ENCODE results near the gene JPH3.

GRCh38 chr16:87685405-87685755 is 83.1 kb downstream of the JPH3 start:
- TF ChIP-seq ATF3 (CRISPR knock-in tag; conservative IDR thresholded peaks at IDR 0.05), result no peak
- TF ChIP-seq ZNF671 (CRISPR knock-in tag; IDR thresholded peaks at IDR 0.05), result no peak
- TF ChIP-seq MAX (CRISPR knock-in tag; IDR thresholded peaks at IDR 0.05), result no peak
- TF ChIP-seq STAT6 (CRISPR knock-in tag; conservative IDR thresholded peaks at IDR 0.05; ENCODE audit: low read depth), result no peak
- TF ChIP-seq CTCF (IDR thresholded peaks at IDR 0.05), result no peak
- no peak for TF ChIP-seq SMAD3 (CRISPR knock-in tag; IDR thresholded peaks at IDR 0.05; ENCODE audit: borderline replicate concordance)
- no peak for TF ChIP-seq ZNF219 (CRISPR knock-in tag; IDR thresholded peaks at IDR 0.05; ENCODE audit: borderline replicate concordance)
- TF ChIP-seq ZNF263 (CRISPR knock-in tag; IDR thresholded peaks at IDR 0.05; ENCODE audit: low read depth), result no peak
- no peak for TF ChIP-seq NR2C2 (CRISPR knock-in tag; IDR thresholded peaks at IDR 0.05)
- TF ChIP-seq TEAD4 (CRISPR knock-in tag; IDR thresholded peaks at IDR 0.05), result no peak
- TF ChIP-seq AFF4 (CRISPR knock-in tag; IDR thresholded peaks at IDR 0.05; ENCODE audit: borderline replicate concordance), result no peak
- no peak for TF ChIP-seq CREM (CRISPR knock-in tag; IDR thresholded peaks at IDR 0.05)
- no peak for TF ChIP-seq MXD4 (CRISPR knock-in tag; IDR thresholded peaks at IDR 0.05; ENCODE audit: borderline replicate concordance)
- TF ChIP-seq ARID4B (CRISPR knock-in tag; IDR thresholded peaks at IDR 0.05; ENCODE audit: borderline replicate concordance), result no peak
